Measurements from ENCODE around the gene LANCL1. TPM values are rescaled to one million over a fixed set of nuclear protein-coding genes. Genes with fewer than 3 reads are reported as not detected.
"Not testable (repeated sequence)": the region's sequence is repeated elsewhere in the genome, so short reads cannot be mapped to it uniquely, and the experiment has no call there.

The LANCL1 gene
- total and polyA plus RNA-seq, 2 experiments from 2014 or later = 47.1 to 54.5 TPM

- TF ChIP-seq, protein P1, sequence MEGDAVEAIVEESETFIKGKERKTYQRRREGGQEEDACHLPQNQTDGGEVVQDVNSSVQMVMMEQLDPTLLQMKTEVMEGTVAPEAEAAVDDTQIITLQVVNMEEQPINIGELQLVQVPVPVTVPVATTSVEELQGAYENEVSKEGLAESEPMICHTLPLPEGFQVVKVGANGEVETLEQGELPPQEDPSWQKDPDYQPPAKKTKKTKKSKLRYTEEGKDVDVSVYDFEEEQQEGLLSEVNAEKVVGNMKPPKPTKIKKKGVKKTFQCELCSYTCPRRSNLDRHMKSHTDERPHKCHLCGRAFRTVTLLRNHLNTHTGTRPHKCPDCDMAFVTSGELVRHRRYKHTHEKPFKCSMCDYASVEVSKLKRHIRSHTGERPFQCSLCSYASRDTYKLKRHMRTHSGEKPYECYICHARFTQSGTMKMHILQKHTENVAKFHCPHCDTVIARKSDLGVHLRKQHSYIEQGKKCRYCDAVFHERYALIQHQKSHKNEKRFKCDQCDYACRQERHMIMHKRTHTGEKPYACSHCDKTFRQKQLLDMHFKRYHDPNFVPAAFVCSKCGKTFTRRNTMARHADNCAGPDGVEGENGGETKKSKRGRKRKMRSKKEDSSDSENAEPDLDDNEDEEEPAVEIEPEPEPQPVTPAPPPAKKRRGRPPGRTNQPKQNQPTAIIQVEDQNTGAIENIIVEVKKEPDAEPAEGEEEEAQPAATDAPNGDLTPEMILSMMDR (IDR thresholded peaks at IDR 0.05; ENCODE audit: low read depth, low read length) = no peak
Observed at GRCh38 chr2:210440206-210440605, 36.4 kb downstream of the LANCL1 start.

DNA sequence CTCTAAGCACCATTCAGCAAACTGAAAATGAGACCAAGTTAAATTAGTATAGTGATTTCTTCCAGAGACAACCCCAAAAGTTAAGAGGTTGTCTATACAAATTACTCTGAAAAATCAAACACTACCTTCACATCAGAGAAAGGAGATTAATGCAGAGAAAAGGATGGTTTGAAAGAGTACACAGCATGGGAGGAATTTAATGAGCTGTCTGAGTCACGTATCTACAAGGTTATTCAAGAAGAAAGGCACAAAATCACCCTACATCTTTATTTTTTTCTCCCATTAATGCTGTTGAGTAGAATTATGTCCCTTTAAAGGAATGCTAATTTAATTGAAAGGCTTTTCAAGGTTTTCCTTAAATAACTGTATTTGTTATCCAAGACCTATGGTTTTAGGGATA is 41.1 kb downstream of the LANCL1 start:
- Histone ChIP-seq H3K9me3 (ENCODE audit: low read depth) (no peaks in the 10 kb centered on the region), H3K4me1 (ENCODE audit: low read depth) (peaks cover 6% of the 10 kb centered on the region), H3K27ac (no peak overlapping the region), H3K4me3 (no peak overlapping the region), H3K27me3 (no peaks in the 10 kb centered on the region), H3K36me3 (peaks cover 42% of the 10 kb centered on the region)
- DNase-seq (ENCODE audit: low read depth in 1 of 2, low spot score in 1 of 2) = no peak
- TF ChIP-seq, protein P1 (IDR thresholded peaks at IDR 0.05; ENCODE audit: low read depth, low read length) = no peak

More at GRCh38 chr2:210440206-210440605, 36.4 kb downstream of the LANCL1 start:
- no peaks in the 10 kb centered on the region for H3K27me3 ChIP-seq
- H3K27ac ChIP-seq = no peak overlapping the region
- no peaks in the 10 kb centered on the region for H3K4me1 ChIP-seq (ENCODE audit: low read depth)
- no peak overlapping the region for H3K4me3 ChIP-seq
- H3K36me3 ChIP-seq = peaks cover 25% of the 10 kb centered on the region
- DNase-seq (ENCODE audit: low read depth in 1 of 2, low spot score in 1 of 2) = no peak
- H3K9me3 ChIP-seq (ENCODE audit: low read depth) = no peaks in the 10 kb centered on the region

DNA sequence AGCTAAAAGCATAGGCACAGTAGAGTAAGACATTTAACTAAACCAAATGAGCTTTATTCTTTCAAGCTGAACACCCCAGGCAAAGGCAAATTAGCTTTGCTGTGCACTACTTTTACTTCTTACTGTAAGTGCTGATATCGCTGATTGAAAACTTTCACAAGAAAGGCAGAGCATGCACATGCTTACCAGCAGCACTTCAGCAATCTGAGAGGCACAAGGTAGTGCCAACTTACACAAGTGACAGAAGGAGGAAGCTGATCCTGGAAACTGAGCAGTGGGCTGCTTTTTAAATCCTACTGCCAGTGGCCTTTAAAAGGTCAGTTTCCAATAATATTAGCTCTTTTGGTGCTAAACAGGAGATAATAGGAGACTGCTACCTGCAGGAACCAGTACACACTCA is 43.9 kb downstream of the LANCL1 start:
- no peaks in the 10 kb centered on the region for H3K27me3 ChIP-seq
- H3K36me3 ChIP-seq = peaks cover 38% of the 10 kb centered on the region
- TF ChIP-seq, protein P1 (IDR thresholded peaks at IDR 0.05; ENCODE audit: low read depth, low read length) = no peak
- H3K4me1 ChIP-seq (ENCODE audit: low read depth) = peaks cover 6% of the 10 kb centered on the region
- peak in 1 of 2 donors; percentile 47 for DNase-seq (ENCODE audit: low read depth in 1 of 2, low spot score in 1 of 2)
- H3K27ac ChIP-seq = peak overlapping the region; percentile 75
- H3K9me3 ChIP-seq (ENCODE audit: low read depth) = peaks cover 2% of the 10 kb centered on the region
- no peak overlapping the region for H3K4me3 ChIP-seq

DNA sequence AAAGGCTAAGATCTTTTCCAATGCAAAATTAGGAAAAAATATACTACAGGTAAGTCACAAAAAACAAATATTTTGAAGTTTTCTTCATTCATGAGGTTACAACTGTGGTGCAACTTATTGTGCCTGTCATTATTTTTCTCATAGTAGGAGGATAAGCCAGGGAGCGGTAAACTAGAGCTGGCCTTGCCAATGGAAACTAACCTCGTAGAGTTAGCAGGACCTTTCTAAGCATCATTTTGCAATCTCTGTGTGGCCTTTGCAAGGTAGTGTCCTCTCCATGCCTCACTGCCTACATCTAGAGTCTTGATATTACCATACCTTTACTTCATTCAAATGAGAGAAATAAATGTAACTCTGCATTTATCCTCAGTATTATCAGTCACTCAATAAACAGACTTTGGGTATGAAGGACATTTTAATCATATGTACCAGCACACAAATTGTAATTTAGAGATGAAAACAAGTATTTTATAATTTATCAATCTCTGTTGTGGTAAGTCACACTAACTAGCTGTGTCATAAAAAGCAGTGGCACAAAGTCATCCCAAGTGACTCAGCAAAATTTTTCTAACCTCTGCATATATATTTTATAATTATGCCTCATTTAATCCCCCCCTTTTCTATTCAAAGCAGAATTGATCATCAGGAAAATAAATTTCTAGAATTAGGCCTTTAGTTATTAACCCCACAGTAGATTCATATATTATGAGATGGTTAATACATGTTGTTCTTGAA is 47.0 kb downstream of the LANCL1 start:
- H3K4me3 ChIP-seq = no peak overlapping the region
- H3K27ac ChIP-seq = no peak overlapping the region
- H3K36me3 ChIP-seq = peaks cover 16% of the 10 kb centered on the region
- peaks cover 6% of the 10 kb centered on the region for H3K4me1 ChIP-seq (ENCODE audit: low read depth)
- H3K9me3 ChIP-seq (ENCODE audit: low read depth) = peaks cover 2% of the 10 kb centered on the region
- no peak for DNase-seq (ENCODE audit: low read depth in 1 of 2, low spot score in 1 of 2)
- TF ChIP-seq, protein P1 (IDR thresholded peaks at IDR 0.05; ENCODE audit: low read depth, low read length) = no peak
- H3K27me3 ChIP-seq = no peaks in the 10 kb centered on the region

DNA sequence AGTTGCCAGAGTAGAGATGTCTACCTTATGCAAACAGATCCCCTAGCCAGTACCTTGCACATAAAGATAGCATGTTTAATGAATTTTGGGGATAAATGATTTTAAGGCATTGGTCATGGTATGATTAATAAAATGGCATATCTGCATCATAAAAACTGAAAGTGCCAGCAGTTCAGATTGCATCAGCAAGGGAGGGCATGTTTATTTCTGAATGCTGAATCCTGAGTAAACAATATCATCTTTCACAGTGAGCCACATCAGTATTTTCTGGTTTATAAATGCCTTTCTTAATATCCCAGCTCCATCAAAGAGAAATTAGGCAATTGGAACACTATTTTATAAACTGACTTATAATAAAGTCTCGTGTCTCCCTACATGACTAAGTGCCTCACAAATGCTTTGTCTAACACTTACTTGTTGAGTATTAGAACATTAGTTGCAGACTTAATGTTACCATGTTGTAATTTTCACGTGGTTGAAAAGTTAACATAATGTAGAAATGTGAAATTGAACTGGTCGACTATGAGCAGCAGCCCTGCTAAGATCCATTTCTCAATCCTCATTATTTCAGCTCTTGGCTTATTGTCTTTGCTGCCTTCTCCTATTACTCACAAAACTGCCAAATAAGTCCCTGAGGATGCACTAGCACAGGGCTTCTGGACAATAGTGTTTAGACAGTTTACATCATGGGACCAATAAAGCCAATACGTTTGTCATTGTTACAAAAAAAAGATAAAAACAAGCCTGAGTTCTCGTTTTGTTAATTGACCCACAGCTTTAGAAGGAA is 48.0 kb downstream of the LANCL1 start:
- Histone ChIP-seq H3K27me3 (no peaks in the 10 kb centered on the region), H3K36me3 (peaks cover 10% of the 10 kb centered on the region), H3K4me1 (ENCODE audit: low read depth) (peaks cover 6% of the 10 kb centered on the region), H3K27ac (no peak overlapping the region), H3K4me3 (no peak overlapping the region), H3K9me3 (ENCODE audit: low read depth) (peaks cover 8% of the 10 kb centered on the region)
- TF ChIP-seq, protein P1 (IDR thresholded peaks at IDR 0.05; ENCODE audit: low read depth, low read length) = no peak
- DNase-seq (ENCODE audit: low read depth in 1 of 2, low spot score in 1 of 2) = peak in 1 of 2 donors; percentile 5

DNA sequence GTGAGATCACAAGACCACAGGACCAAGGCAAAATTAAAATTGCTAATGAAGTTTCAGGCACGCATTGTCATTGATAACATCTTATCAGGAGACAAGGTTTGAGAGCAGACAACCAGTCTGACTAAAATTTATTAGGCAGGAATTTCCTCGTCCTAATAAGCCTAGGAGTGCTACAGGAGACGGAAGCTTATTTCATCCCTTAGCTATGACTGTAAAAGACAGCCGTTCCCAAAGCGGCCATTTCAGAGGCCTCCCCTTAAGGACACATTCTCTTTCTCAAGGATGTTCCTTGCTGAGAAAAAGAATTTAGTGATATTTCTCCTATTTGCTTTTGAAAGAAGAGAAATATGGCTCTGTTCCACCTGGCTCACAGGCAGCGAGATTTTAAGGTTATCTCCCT is 49.2 kb downstream of the LANCL1 start:
- not testable (repeated sequence) for H3K9me3 ChIP-seq (ENCODE audit: low read depth); H3K27me3 ChIP-seq; H3K27ac ChIP-seq; H3K36me3 ChIP-seq; H3K4me1 ChIP-seq (ENCODE audit: low read depth); H3K4me3 ChIP-seq; DNase-seq (ENCODE audit: low read depth in 1 of 2, low spot score in 1 of 2)
